RWPE2 (cell line): Measurements from ENCODE around the gene CNOT1.

Source experiments
- ATAC-seq: fragments of 200-7000 bp; cut with Tn5 transposase; 3 replicates; pipeline ENCODE4 v1.9.1; 2021; ENCODE audit warnings: low read depth
- DNase-seq: peaks from one replicate; pipeline ENCODE4 v3.0.0-alpha.2; 2020; ENCODE audit warnings: low spot score
- H3K27ac ChIP-seq: fragments of 450-650 bp; 2 replicates; pipeline ENCODE4 v1.5.1; 2017; ENCODE audit warnings: mild to moderate bottlenecking; ENCODE audit not compliant: poor library complexity, severe bottlenecking
- H3K27me3 ChIP-seq: fragments of 250-450 bp; sonication (Bioruptor Pico); 2 replicates; pipeline ENCODE4 v1.5.1; 2021; ENCODE audit warnings: mild to moderate bottlenecking, moderate library complexity; ENCODE audit not compliant: insufficient read depth, poor library complexity, severe bottlenecking
- H3K36me3 ChIP-seq: fragments of 250-450 bp; sonication (Bioruptor Pico); 2 replicates; pipeline ENCODE4 v1.5.1; 2020; ENCODE audit warnings: low read depth, mild to moderate bottlenecking, moderate library complexity
- H3K4me1 ChIP-seq: fragments of 250-450 bp; sonication (Bioruptor Pico); 2 replicates; pipeline ENCODE4 v1.5.1; 2021; ENCODE audit warnings: mild to moderate bottlenecking, moderate library complexity; ENCODE audit not compliant: insufficient read depth, poor library complexity, severe bottlenecking
- H3K4me3 ChIP-seq: fragments of 250-450 bp; sonication (Bioruptor Pico); 2 replicates; pipeline ENCODE4 v1.5.1; 2021; ENCODE audit warnings: mild to moderate bottlenecking, moderate library complexity; ENCODE audit not compliant: severe bottlenecking
- H3K9me3 ChIP-seq: fragments of 250-450 bp; sonication (Bioruptor Pico); 2 replicates; pipeline ENCODE4 v1.5.1; 2021; ENCODE audit warnings: mild to moderate bottlenecking, moderate library complexity; ENCODE audit not compliant: severe bottlenecking
- CTCF ChIP-seq: fragments of 450-650 bp; IDR thresholded peaks from one replicate; pipeline ENCODE4 v1.5.1; 2017; ENCODE audit warnings: mild to moderate bottlenecking, moderate library complexity; ENCODE audit not compliant: poor library complexity, severe bottlenecking

CNOT1 gene

GRCh38 chr16:58472827-58473226 is 156.8 kb downstream of the CNOT1 start:
- Histone ChIP-seq H3K27ac (no peak overlapping the region), H3K4me3 (no peak overlapping the region), H3K27me3 (no peaks in the 10 kb centered on the region), H3K36me3 (no peaks in the 10 kb centered on the region), H3K4me1 (no peaks in the 10 kb centered on the region), H3K9me3 (no peaks in the 10 kb centered on the region)
- ATAC-seq (no peak), DNase-seq (no peak)
- no peak for TF ChIP-seq CTCF

- Histone ChIP-seq H3K27me3 (no peaks in the 10 kb centered on the region), H3K4me1 (no peaks in the 10 kb centered on the region), H3K4me3 (no peak overlapping the region), H3K9me3 (no peaks in the 10 kb centered on the region), H3K36me3 (no peaks in the 10 kb centered on the region), H3K27ac (no peak overlapping the region)
- no peak for TF ChIP-seq CTCF
- ATAC-seq (no peak), DNase-seq (no peak)
These were observed 157.4 kb downstream of the CNOT1 start for GRCh38 chr16:58472266-58472665.

GRCh38 chr16:58471209-58471975 is 158.2 kb downstream of the CNOT1 start:
- peaks cover 2% of the 10 kb centered on the region for H3K27me3 ChIP-seq
- no peaks in the 10 kb centered on the region for H3K9me3 ChIP-seq
- no peaks in the 10 kb centered on the region for H3K4me1 ChIP-seq
- no peak overlapping the region for H3K4me3 ChIP-seq
- no peaks in the 10 kb centered on the region for H3K36me3 ChIP-seq
- TF ChIP-seq CTCF: no peak
- ATAC-seq (no peak), DNase-seq (no peak)
- no peak overlapping the region for H3K27ac ChIP-seq
